Progenitor cell of endocrine pancreas (in vitro differentiated cells): ENCODE results near the gene BTBD8. TPM values are rescaled to one million over a fixed set of nuclear protein-coding genes. Genes with fewer than 3 reads are reported as not detected.

ENCODE experiments used
- DNase-seq: peaks from one replicate; pipeline ENCODE4 v3.0.0; 2021; ENCODE audit warnings: low spot score; ENCODE audit not compliant: unreplicated experiment
- H3K27ac Mint-ChIP-seq: 2 replicates; pipeline ENCODE4 v1.8.0; 2021; ENCODE audit warnings: mild to moderate bottlenecking, moderate library complexity, mixed read lengths
- H3K27me3 Mint-ChIP-seq: 2 replicates; pipeline ENCODE4 v1.8.0; 2021; ENCODE audit warnings: mixed read lengths
- H3K36me3 Mint-ChIP-seq: 2 replicates; pipeline ENCODE4 v1.8.0; 2022; ENCODE audit warnings: mixed read lengths; ENCODE audit not compliant: insufficient read depth
- H3K4me1 Mint-ChIP-seq: 2 replicates; pipeline ENCODE4 v1.8.0; 2021; ENCODE audit warnings: low read depth, mixed read lengths
- H3K4me3 Mint-ChIP-seq: 2 replicates; pipeline ENCODE4 v1.8.0; 2021; ENCODE audit warnings: low read depth, mild to moderate bottlenecking, moderate library complexity, mixed read lengths
- H3K9me3 Mint-ChIP-seq: 2 replicates; pipeline ENCODE4 v1.8.0; 2021; ENCODE audit warnings: low read depth, mixed read lengths
- CTCF ChIP-seq: fragments of 200-600 bp; sonication (generic); IDR thresholded peaks from one replicate; pipeline ENCODE4 v1.5.0; 2021; ENCODE audit warnings: antibody characterized with exemption, mild to moderate bottlenecking; ENCODE audit not compliant: unreplicated experiment
- total RNA-seq: library from RNA; stranded (reverse); gene quantifications from 2 replicates; pipeline ENCODE4 v1.2.1, GENCODE V29; 2021

BTBD8 gene
- total RNA-seq, 1 donor from 2014 or later = 8.2 TPM

GRCh38 chr1:92217721-92218120 lies 137.6 kb downstream of the BTBD8 start, which contains the start of gene C1orf146:
Gene C1orf146, plus strand, starts transcription at chr1:92217915. Its CDS starts 13,506 bp downstream, at chr1:92231421.
- no peak within 1 kb of the TSS for H3K27ac Mint-ChIP-seq
- H3K27me3 Mint-ChIP-seq = no peaks in the 10 kb centered on the region
- H3K4me1 Mint-ChIP-seq = no peaks in the 10 kb centered on the region
- no peaks in the 10 kb centered on the region for H3K9me3 Mint-ChIP-seq
- H3K36me3 Mint-ChIP-seq = no peaks in the 10 kb centered on the region
- no peak for TF ChIP-seq CTCF
- DNase-seq = no peak
- no peak within 1 kb of the TSS for H3K4me3 Mint-ChIP-seq

GRCh38 chr1:92218559-92218958 lies 138.4 kb downstream of the BTBD8 start:
- H3K27ac Mint-ChIP-seq = no peak overlapping the region
- no peaks in the 10 kb centered on the region for H3K4me1 Mint-ChIP-seq
- H3K9me3 Mint-ChIP-seq = no peaks in the 10 kb centered on the region
- DNase-seq = no peak
- H3K36me3 Mint-ChIP-seq = no peaks in the 10 kb centered on the region
- H3K27me3 Mint-ChIP-seq = no peaks in the 10 kb centered on the region
- TF ChIP-seq CTCF = no peak
- H3K4me3 Mint-ChIP-seq = no peak overlapping the region

DNA sequence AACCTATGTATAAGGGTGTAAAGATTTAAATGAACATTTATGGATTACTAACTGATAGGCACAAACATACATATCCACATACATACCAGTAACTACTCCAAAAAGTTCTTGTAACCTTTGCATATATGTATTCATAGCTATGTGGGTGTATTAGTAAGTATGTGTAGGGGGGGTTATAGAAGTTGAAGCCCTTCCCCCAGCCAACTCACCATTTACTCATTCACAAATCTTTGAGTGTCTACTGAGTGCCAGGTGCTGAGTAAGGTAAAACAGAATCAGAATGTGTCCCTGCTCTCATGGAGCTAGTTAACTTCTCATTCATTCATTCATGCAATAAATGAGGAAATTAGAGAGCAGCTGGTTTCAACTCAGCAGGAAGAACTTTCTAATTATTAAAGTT lies 138.9 kb downstream of the BTBD8 start:
- no peak overlapping the region for H3K27ac Mint-ChIP-seq
- no peak overlapping the region for H3K4me3 Mint-ChIP-seq
- H3K4me1 Mint-ChIP-seq = no peaks in the 10 kb centered on the region
- H3K36me3 Mint-ChIP-seq = no peaks in the 10 kb centered on the region
- no peak for DNase-seq
- no peak for TF ChIP-seq CTCF
- no peaks in the 10 kb centered on the region for H3K27me3 Mint-ChIP-seq
- H3K9me3 Mint-ChIP-seq = no peaks in the 10 kb centered on the region

- Mint-ChIP-seq H3K27ac (no peak overlapping the region), H3K9me3 (no peaks in the 10 kb centered on the region), H3K4me3 (no peak overlapping the region), H3K36me3 (no peaks in the 10 kb centered on the region), H3K27me3 (no peaks in the 10 kb centered on the region), H3K4me1 (no peaks in the 10 kb centered on the region)
- no peak for TF ChIP-seq CTCF
- no peak for DNase-seq
Measured at GRCh38 chr1:92228401-92228800, 148.3 kb downstream of the BTBD8 start.

DNA sequence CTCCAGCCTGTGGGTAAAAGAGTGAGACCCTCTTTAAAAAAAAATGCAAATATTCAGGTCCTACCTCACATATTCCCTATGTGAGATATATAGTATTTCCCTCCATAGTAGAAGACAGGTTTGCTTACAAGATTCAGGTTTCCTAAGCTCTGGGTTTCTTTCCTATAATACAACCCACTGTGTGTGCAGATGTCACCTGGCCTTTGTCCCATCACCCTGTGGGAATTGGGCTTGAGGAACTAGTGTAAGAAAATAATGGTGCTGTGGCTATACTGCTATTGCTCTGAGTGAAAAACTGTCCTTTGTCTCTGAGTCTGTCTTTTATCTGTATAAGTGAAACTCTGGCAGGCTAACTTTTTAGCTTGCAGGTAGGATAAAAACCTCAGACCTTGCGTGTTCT lies 150.6 kb downstream of the BTBD8 start:
- Mint-ChIP-seq H3K4me1 (no peaks in the 10 kb centered on the region), H3K27me3 (no peaks in the 10 kb centered on the region), H3K36me3 (no peaks in the 10 kb centered on the region), H3K9me3 (no peaks in the 10 kb centered on the region), H3K4me3 (no peak overlapping the region), H3K27ac (no peak overlapping the region)
- no peak for TF ChIP-seq CTCF
- DNase-seq = no peak

Other genes with a start within 250 kb of the BTBD8 start
- gene TGFBR3, start 194.2 kb upstream of the BTBD8 start, total RNA-seq = 4.9 and 6.6 TPM in 2 replicates
- not detected in 2 replicates for gene BRDT, start 130.9 kb upstream of the BTBD8 start, total RNA-seq
- 0.65 and 0.95 TPM in 2 replicates for gene EPHX4, start 50.4 kb upstream of the BTBD8 start, total RNA-seq
- gene SETSIP, start 4.9 kb upstream of the BTBD8 start, total RNA-seq = not detected in 2 replicates
- gene C1orf146, start 137.6 kb downstream of the BTBD8 start, total RNA-seq = not detected in 2 replicates
- gene GLMN, start 218.6 kb downstream of the BTBD8 start, total RNA-seq = 18.2 and 19.6 TPM in 2 replicates
- gene RPAP2, start 218.7 kb downstream of the BTBD8 start, total RNA-seq = 40.7 and 40.8 TPM in 2 replicates